Choroid plexus epithelial cell (primary cell): ENCODE results near the gene PRG3.

Experiments
- DNase-seq: peaks from one replicate; pipeline ENCODE4 v3.0.0-alpha.2; 2010; ENCODE audit warnings: low read depth
- H3K4me3 ChIP-seq: 2 replicates; pipeline ENCODE4 v1.5.1; 2011; ENCODE audit warnings: low read depth, mild to moderate bottlenecking, control low read depth, low read length, moderate library complexity
- TF ChIP-seq, protein P1 (sequence below): conservative IDR thresholded peaks from 2 replicates; pipeline ENCODE4 v1.5.1; 2011; ENCODE audit warnings: low read depth, mild to moderate bottlenecking, control low read depth, inconsistent platforms, low read length, moderate library complexity

PRG3 gene

DNA sequence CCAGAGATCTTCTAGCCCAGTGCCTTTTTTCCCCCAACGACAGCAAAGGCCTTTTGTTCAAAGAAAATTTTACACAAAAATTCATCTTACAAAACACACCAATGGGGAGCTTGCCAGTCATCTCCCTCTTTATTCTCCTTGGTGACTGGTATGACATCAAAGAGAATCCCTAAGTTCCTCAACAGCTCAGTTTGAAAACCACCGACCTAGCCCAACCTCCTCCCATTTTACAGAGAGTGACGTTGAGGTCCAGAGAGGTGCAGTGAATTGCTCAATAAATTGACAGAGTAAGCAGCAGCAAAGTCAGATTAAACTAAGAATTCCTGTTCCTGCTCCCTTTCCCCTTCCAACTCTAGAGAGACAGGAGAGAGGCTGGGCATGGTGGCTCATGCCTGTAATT lies 38.2 kb upstream of the PRG3 start:
- no peak overlapping the region for H3K4me3 ChIP-seq
- no peak for DNase-seq
- TF ChIP-seq, protein P1, sequence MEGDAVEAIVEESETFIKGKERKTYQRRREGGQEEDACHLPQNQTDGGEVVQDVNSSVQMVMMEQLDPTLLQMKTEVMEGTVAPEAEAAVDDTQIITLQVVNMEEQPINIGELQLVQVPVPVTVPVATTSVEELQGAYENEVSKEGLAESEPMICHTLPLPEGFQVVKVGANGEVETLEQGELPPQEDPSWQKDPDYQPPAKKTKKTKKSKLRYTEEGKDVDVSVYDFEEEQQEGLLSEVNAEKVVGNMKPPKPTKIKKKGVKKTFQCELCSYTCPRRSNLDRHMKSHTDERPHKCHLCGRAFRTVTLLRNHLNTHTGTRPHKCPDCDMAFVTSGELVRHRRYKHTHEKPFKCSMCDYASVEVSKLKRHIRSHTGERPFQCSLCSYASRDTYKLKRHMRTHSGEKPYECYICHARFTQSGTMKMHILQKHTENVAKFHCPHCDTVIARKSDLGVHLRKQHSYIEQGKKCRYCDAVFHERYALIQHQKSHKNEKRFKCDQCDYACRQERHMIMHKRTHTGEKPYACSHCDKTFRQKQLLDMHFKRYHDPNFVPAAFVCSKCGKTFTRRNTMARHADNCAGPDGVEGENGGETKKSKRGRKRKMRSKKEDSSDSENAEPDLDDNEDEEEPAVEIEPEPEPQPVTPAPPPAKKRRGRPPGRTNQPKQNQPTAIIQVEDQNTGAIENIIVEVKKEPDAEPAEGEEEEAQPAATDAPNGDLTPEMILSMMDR, result no peak

DNA sequence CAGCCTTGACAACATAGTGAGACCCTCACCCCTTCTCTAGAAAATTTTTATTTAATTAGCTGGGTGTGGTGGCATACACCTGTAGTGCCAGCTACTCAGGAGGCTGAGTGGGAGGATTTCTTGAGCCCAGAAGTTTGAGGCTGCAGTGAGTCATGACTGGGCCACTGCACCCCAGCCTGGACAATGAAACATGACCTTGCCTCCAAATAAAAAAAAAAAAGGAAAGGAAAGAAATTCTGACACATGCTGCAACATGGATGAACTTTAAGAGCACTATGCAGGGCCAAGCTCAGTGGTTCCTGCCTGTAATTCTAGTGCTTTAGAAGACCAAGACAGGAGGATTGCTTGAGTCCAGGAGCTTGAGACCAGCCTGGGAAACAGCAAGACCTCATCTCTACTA lies 37.2 kb upstream of the PRG3 start:
- H3K4me3 ChIP-seq, result no peak overlapping the region
- no peak for DNase-seq
- TF ChIP-seq, protein P1, result no peak

DNA sequence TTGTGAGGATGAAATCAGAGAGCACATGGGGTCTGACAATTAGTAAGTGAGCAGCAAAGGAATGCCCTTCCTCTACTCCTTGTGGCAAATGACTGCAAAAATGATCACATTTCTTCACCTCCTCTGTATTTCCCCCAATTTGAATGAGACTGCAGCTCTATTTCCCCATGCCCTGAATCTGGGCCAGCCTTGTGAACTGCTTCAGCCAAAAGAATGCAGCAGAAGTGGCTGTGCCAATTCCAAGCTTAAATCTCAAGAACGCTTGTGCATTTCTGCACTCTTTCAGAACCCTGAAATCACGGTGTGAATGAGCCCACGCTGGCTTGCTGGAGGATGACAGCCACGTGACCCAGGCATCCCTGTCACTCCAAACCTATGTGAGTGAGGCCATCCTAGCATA lies 36.1 kb upstream of the PRG3 start:
- TF ChIP-seq, protein P1, result no peak
- peak; percentile 44 for DNase-seq
- H3K4me3 ChIP-seq, result no peak overlapping the region

DNA sequence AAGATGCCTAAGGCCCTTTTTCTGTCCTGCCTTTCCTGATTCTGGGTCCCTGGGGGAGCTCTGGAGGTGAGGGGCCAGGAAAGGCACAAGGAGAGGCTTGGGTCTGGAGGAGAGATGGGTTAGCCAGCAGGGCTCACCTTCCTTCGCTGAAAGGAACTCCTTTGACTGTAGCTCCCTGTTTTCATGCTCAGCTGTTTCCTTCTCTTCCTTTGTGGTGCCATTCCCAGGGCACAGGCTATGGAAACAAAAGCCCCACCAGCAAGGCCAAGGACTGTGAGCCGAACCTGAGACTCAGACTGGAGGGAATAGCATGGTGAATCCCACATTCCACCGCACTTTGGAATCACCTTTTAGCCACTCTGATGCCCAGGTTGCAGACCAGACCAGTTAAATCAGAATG lies 35.5 kb upstream of the PRG3 start:
- TF ChIP-seq, protein P1, result no peak
- no peak for DNase-seq
- no peak overlapping the region for H3K4me3 ChIP-seq

DNA sequence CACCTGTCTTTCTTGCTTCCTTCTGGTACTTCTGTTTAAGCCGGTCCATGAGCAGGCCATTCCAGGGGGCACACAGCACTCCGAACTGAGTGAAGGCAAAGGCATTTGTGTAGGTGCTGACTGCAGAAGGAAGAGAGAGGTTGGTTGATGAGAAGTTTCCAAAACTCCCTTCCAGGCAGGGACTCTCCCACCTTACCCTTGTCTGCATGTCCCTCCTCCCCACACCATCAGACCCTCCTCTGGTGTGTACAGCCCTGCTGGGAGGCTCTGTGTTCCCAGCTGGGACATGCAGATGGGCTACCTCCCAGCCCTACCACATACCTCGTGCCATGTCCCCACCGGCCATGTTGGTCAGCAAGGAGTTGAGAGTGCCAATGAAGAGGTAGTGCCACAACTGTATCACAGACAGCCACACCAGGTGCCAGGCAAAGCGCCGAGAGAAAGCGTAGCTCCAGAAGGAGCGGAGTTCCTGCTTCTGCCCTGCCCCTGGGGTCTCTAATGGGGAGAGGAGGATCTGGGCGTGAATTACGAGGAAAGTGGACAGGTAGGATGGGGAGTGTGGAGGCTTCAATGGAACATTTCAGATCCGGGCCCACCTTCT lies 33.8 kb upstream of the PRG3 start:
- H3K4me3 ChIP-seq, result no peak overlapping the region
- TF ChIP-seq, protein P1, result no peak
- DNase-seq, result no peak

DNA sequence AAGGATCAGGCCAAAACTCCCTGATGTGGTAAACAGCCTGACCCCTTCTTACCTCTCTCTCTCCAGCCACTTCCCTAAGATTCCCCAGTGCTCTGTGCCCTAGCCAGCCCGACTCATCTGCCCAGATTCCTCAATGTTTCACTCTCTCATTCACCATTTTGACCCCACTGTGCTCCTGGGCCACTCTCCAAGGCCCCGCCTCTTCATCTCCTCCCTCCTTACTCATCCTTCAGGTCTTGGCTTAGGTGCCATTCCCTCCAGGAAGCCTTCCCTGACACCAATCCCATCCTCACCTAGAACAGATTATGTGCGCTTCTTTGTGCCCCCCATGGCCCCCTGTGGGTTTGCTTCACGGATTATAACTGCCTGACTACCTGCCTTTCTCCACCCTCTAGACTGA lies 32.7 kb upstream of the PRG3 start:
- no peak for DNase-seq
- TF ChIP-seq, protein P1, result no peak
- H3K4me3 ChIP-seq, result no peak overlapping the region

DNA sequence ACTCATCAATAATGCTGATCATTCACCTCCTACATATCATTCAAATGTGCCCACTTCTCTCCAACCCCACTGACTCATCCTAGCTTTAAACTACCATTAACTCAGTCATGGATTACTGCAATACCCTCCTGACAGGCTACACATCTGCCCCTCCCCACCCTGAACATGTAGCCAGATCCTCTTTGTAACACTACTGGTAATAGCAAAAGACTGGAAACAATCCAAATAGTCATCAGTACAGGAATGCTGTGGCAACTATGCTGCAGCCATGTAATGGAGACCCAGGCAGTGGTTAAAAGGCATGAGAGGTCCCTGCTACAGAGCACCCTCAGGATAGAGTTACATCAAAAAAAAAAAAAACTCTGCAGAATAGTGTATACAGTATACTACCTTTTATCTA lies 29.3 kb upstream of the PRG3 start:
- peak; percentile 96 for DNase-seq
- TF ChIP-seq, protein P1, result no peak
- no peak overlapping the region for H3K4me3 ChIP-seq
